HepG2 (cell line): Measurements from ENCODE around the gene PSMB2. TPM values are rescaled to one million over a fixed set of nuclear protein-coding genes. Genes with fewer than 3 reads are reported as not detected.

Experiments used
- ATAC-seq: fragments of 200-7000 bp; cut with Tn5 transposase; 3 replicates; pipeline ENCODE4 v1.9.1; 2020; ENCODE audit warnings: mild to moderate bottlenecking, moderate library complexity
- BruUV-seq: library from RNA; stranded (reverse); fragments of 400-500 nt; replicated peaks from 2 replicates; lab custom pipeline; 2021; lab: Mats Ljungman, UMichigan
- CTCF ChIA-PET: fragments of 300-600 bp; formaldehyde crosslinking; extraction: SDS; loops from one replicate; lab custom pipeline; 2021; ENCODE audit warnings: low total read pairs, inconsistent platforms, low intra/inter-chr PET ratio; lab: Yijun Ruan, JAX
- POLR2A ChIA-PET: fragments of 350-600 bp; sonication (Branson Sonifier 250); formaldehyde crosslinking; loops from one replicate; lab custom pipeline; 2020; ENCODE audit warnings: antibody characterized with exemption, inconsistent platforms; lab: Yijun Ruan, JAX
- DNase-seq: peaks from one replicate; pipeline ENCODE4 v3.0.0-alpha.2; 2015; ENCODE audit warnings: low spot score
- FAIRE-seq: peaks from 3 replicates; lab custom pipeline; 2011; peaks lifted over from hg19 to GRCh38; lab: Jason Lieb, UNC
- H2AFZ ChIP-seq: one replicate; pipeline ENCODE4 v1.6.1; 2011; ENCODE audit warnings: low read length, inconsistent platforms
- H3K27ac ChIP-seq: fragments of 300-600 bp; 3 replicates; pipeline ENCODE4 v1.8.0; 2011; ENCODE audit warnings: mixed run types, mild to moderate bottlenecking, mixed read lengths, low read length, inconsistent platforms; ENCODE audit not compliant: insufficient read depth; ENCODE audit errors: extremely low read length
- H3K27me3 ChIP-seq, 2 experiments: fragments of 200-600 bp in 1 of 2; 2 replicates in 1 of 2; 3 replicates in 1 of 2; pipeline versions ENCODE4 v1.6.0 to v1.8.0; 2011; ENCODE audit warnings: low read length in 2 of 2, mild to moderate bottlenecking in 2 of 2, moderate library complexity in 2 of 2, inconsistent platforms in 1 of 2; ENCODE audit not compliant: insufficient read depth in 2 of 2, control insufficient read depth in 1 of 2
- H3K36me3 ChIP-seq, 2 experiments: fragments of 200-600 bp in 1 of 2; replicated peaks in 1 of 2; 2 replicates in 1 of 2; 3 replicates in 1 of 2; pipeline versions ENCODE4 v1.5.1 to v1.8.0; 2011; ENCODE audit warnings: low read length in 2 of 2, inconsistent platforms in 1 of 2; ENCODE audit not compliant: insufficient read depth in 2 of 2, control insufficient read depth in 1 of 2
- H3K4me1 ChIP-seq: 2 replicates; pipeline ENCODE4 v1.5.1; 2012; ENCODE audit warnings: low read length, inconsistent platforms; ENCODE audit not compliant: insufficient read depth
- H3K4me2 ChIP-seq: 2 replicates; pipeline ENCODE4 v1.6.0; 2011; ENCODE audit warnings: low read depth, low read length, inconsistent platforms
- H3K4me3 ChIP-seq, 3 experiments: fragments of 200-600 bp in 1 of 3; sonication (generic), shearing (Covaris generic) in 1 of 3; replicated peaks in 1 of 3; 2 replicates each; pipeline ENCODE4 v1.5.1; 2011 to 2016; ENCODE audit warnings: low read length in 3 of 3, inconsistent platforms in 2 of 3, low read depth in 2 of 3, mild to moderate bottlenecking in 2 of 3, control low read depth in 1 of 3, mixed read lengths in 1 of 3; ENCODE audit not compliant: insufficient read depth in 1 of 3
- H3K79me2 ChIP-seq: one replicate; pipeline ENCODE4 v1.6.1; 2011; ENCODE audit warnings: low read length, inconsistent platforms; ENCODE audit not compliant: insufficient read depth
- H3K9ac ChIP-seq: 2 replicates; pipeline ENCODE4 v1.6.0; 2011; ENCODE audit warnings: mild to moderate bottlenecking, low read depth, low read length, inconsistent platforms; ENCODE audit not compliant: insufficient read depth
- H3K9me3 ChIP-seq: 2 replicates; pipeline ENCODE4 v1.5.1; 2012; ENCODE audit warnings: mild to moderate bottlenecking, low read length
- H4K20me1 ChIP-seq: 2 replicates; pipeline ENCODE4 v1.6.0; 2011; ENCODE audit warnings: inconsistent platforms, mild to moderate bottlenecking, low read length, moderate library complexity; ENCODE audit not compliant: insufficient read depth
- HNF4G ChIP-seq, 2 experiments: sonication (generic) in 1 of 2; formaldehyde crosslinking in 1 of 2; IDR thresholded peaks; 2 replicates each; pipeline versions ENCODE4 v1.4.0 to v1.6.1; 2011 to 2020; ENCODE audit warnings: borderline replicate concordance in 2 of 2, low read depth in 2 of 2, mild to moderate bottlenecking in 2 of 2, low read length in 1 of 2, missing genetic modification reagents in 1 of 2, moderate library complexity in 1 of 2
- JUN ChIP-seq: sonication (generic); formaldehyde crosslinking; IDR thresholded peaks from 2 replicates; pipeline ENCODE4 v1.4.0; 2020; ENCODE audit warnings: mild to moderate bottlenecking, missing genetic modification reagents
- LCORL ChIP-seq, 2 experiments: fragments of 450-650 bp in 1 of 2; sonication (generic) in 1 of 2; formaldehyde crosslinking in 1 of 2; IDR thresholded peaks; 2 replicates each; pipeline versions ENCODE4 v1.5.0 to v1.6.1; 2017 to 2020; ENCODE audit warnings: antibody characterized with exemption in 1 of 2, missing genetic modification reagents in 1 of 2
- MAFF ChIP-seq: IDR thresholded peaks from 2 replicates; pipeline ENCODE4 v1.6.1; 2011; ENCODE audit warnings: low read depth, low read length, improper control_type of control experiment
- MED13 ChIP-seq: sonication (generic); formaldehyde crosslinking; IDR thresholded peaks from 2 replicates; pipeline ENCODE4 v1.5.0; 2020; ENCODE audit warnings: missing genetic modification reagents
- PHF5A ChIP-seq: IDR thresholded peaks from one replicate; pipeline ENCODE4 v1.6.1; 2018; ENCODE audit warnings: low read depth, missing genetic modification reagents; ENCODE audit not compliant: unreplicated experiment
- SOX13 ChIP-seq, 3 experiments: fragments of 450-650 bp in 1 of 3; sonication (generic) in 1 of 3; formaldehyde crosslinking in 1 of 3; IDR thresholded peaks in 2 of 3; conservative IDR thresholded peaks in 1 of 3; 2 replicates each; pipeline versions ENCODE4 v1.5.0 to v1.6.1; 2016 to 2020; ENCODE audit warnings: antibody characterized with exemption in 1 of 3, mild to moderate bottlenecking in 1 of 3, missing compliant biosample characterization in 1 of 3, missing genetic modification reagents in 1 of 3, moderate library complexity in 1 of 3
- XBP1 ChIP-seq: sonication (generic); formaldehyde crosslinking; IDR thresholded peaks from 2 replicates; pipeline ENCODE4 v1.5.0; 2020; ENCODE audit warnings: missing genetic modification reagents
- WGBS: methylation state at CpG from one replicate; pipeline ENCODE4 v1.1.6; 2017; ENCODE audit warnings: low lambda C conversion rate; 5-methylcytosine and 5-hydroxymethylcytosine counted together
- in situ Hi-C: cut with HindIII; loops from 2 replicates; pipeline ENCODE4 v1.10.0; 2017; ENCODE audit warnings: low pct_unique_long_range_greater_than_20kb; ENCODE audit not compliant: extremely low pct_ligation_motif_present
- intact Hi-C: fragments of 100-400 bp; cut with micrococcal nuclease; formaldehyde crosslinking; loops from one replicate; pipeline ENCODE4 v1.10.0; 2022; ENCODE audit not compliant: unreplicated experiment
- polyA plus RNA-seq, 8 experiments: library from polyadenylated mRNA; depleted of rRNA in 3 of 8; stranded (reverse) in 7 of 8; unstranded in 1 of 8; fragments of >200 nt; fragmentation: Illumina TruSeq in 4 of 8; extraction: Trizol in 4 of 8; gene quantifications; 2 replicates each; pipeline versions ENCODE4 v1.2.1 to v1.2.3, GENCODE V29; 2011 to 2016; ENCODE audit warnings: low read depth in 4 of 8, missing spikeins in 1 of 8, mixed read lengths in 1 of 8; ENCODE audit not compliant: insufficient read depth in 1 of 8
- total RNA-seq, 5 experiments: library from RNA; depleted of rRNA; stranded (reverse); fragments of >200 nt; fragmentation: Illumina TruSeq; extraction: Trizol; gene quantifications; 2 replicates each; pipeline ENCODE4 v1.2.3, GENCODE V29; 2016; ENCODE audit warnings: low read depth in 1 of 5
- TF ChIP-seq, protein P1 (sequence below): sonication (generic); formaldehyde crosslinking; conservative IDR thresholded peaks from 2 replicates; pipeline ENCODE4 v1.8.1; 2023; ENCODE audit warnings: missing genetic modification reagents
- TF ChIP-seq, protein P2 (sequence below): sonication (generic); formaldehyde crosslinking; IDR thresholded peaks from 2 replicates; pipeline ENCODE4 v1.9.0; 2021; ENCODE audit warnings: mild to moderate bottlenecking, missing genetic modification reagents
- TF ChIP-seq, protein P3 (sequence below), 2 experiments: sonication (generic) in 1 of 2; formaldehyde crosslinking in 1 of 2; IDR thresholded peaks; 2 replicates each; pipeline versions ENCODE4 v1.4.0 to v1.6.1; 2018 to 2020; ENCODE audit warnings: missing genetic modification reagents in 2 of 2, borderline replicate concordance in 1 of 2, low read depth in 1 of 2, mild to moderate bottlenecking in 1 of 2, missing biosample characterization in 1 of 2

The PSMB2 gene
- total and polyA plus RNA-seq, 2 of the 13 experiments (the other 11 are each of a cell fraction or from before 2014, with no cell fraction given): 60.6 to 62.2 TPM

DNA sequence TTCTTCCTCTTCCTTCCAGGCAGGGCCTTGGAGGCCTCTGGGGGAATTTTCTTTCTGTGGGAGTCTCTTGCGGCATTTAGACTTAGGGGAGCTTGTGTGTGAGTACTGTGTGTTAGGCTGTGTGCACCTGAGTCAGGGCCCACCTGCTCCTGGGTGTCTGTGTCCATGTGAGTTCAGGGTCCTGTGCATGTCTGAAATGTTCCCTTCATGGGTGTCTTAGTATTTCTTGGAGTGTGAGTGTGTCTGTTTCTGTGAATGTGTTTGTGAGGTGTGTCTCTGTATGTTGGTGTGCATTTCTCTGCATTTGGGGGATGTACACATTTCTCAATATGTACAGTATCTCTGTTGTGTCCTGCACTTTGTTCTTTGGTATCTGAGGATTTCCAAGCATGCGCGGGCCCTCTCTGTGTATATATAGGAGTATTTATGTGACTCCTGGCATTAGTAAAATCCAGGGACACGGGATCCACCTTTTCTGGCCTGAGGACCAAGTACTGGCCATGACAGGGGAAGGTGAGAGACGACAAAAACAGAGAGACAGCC is 65.8 kb downstream of the PSMB2 start:
- H4K20me1 ChIP-seq: no peaks in the 10 kb centered on the region
- H3K4me2 ChIP-seq: peak overlapping the region; percentile 97
- H3K4me3 ChIP-seq: peak overlapping the region; percentile 26 to 65 (median 37); a peak in 5 of 6 replicates
- no peaks in the 10 kb centered on the region for H3K79me2 ChIP-seq
- no peaks in the 10 kb centered on the region for H3K36me3 ChIP-seq
- in situ Hi-C loops (no loop called here), intact Hi-C loops (loop anchor here (2.0 to 5.0 kb wide), 2 partner anchors 17 to 67 kb away; partner anchors contain the start of gene PSMB2)
- ATAC-seq (peak; percentile 75), DNase-seq (peak; percentile 85), FAIRE-seq (peak; percentile 71)
- H3K27me3 ChIP-seq: peaks cover 0 to 10% of the 10 kb centered on the region in 2 experiments; a peak in 1 of 5 replicates
- ChIA-PET CTCF (no interaction called here), POLR2A (interaction anchor here (1.0 to 1.7 kb wide), 3 partner anchors 18 to 193 kb away, joined by 3 to 6 read pairs (median 3); partner anchors contain the start of genes KIAA0319L and NCDN)
- H3K9me3 ChIP-seq: no peaks in the 10 kb centered on the region
- WGBS: 0% methylated on average over 4 of the region's 5 CpGs
- BruUV-seq: no TSS peak
- peak overlapping the region; percentile 62 for H3K27ac ChIP-seq
- peak overlapping the region; percentile 69 for H3K9ac ChIP-seq
- peak overlapping the region; percentile 73 for H2AFZ ChIP-seq
- H3K4me1 ChIP-seq: peaks cover 28% of the 10 kb centered on the region
- TF ChIP-seq MED13 (CRISPR knock-in tag) (0 out of 2 replicates have a peak, but pooled peaks have one; percentile 33), HNF4G (IDR thresholded peaks at IDR 0.05; ENCODE audit: borderline replicate concordance, low read depth, low read length) (peak; percentile 41; the same call in 1 of the 2 replicates), HNF4G (CRISPR knock-in tag; IDR thresholded peaks at IDR 0.05; ENCODE audit: borderline replicate concordance, low read depth) (no peak), LCORL (IDR thresholded peaks at IDR 0.05) (peak; percentile 60; the same call in 1 of the 2 replicates), LCORL (CRISPR knock-in tag; IDR thresholded peaks at IDR 0.05) (peak; percentile 69; the same call in 1 of the 2 replicates), XBP1 (CRISPR knock-in tag) (no peak), JUN (CRISPR knock-in tag) (0 out of 2 replicates have a peak, but pooled peaks have one; percentile 5), MAFF (no peak), PHF5A (CRISPR knock-in tag) (peak; percentile 18), SOX13 (IDR thresholded peaks at IDR 0.05) (no peak), SOX13 (CRISPR knock-in tag; conservative IDR thresholded peaks at IDR 0.05 in 1 of 2, IDR thresholded peaks at IDR 0.05 in 1 of 2) (0 out of 4 replicates have a peak, but pooled peaks of 1 of the 2 experiments have one; percentile 36)
- TF ChIP-seq, protein P1, sequence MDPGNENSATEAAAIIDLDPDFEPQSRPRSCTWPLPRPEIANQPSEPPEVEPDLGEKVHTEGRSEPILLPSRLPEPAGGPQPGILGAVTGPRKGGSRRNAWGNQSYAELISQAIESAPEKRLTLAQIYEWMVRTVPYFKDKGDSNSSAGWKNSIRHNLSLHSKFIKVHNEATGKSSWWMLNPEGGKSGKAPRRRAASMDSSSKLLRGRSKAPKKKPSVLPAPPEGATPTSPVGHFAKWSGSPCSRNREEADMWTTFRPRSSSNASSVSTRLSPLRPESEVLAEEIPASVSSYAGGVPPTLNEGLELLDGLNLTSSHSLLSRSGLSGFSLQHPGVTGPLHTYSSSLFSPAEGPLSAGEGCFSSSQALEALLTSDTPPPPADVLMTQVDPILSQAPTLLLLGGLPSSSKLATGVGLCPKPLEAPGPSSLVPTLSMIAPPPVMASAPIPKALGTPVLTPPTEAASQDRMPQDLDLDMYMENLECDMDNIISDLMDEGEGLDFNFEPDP (CRISPR knock-in tag): no peak
- TF ChIP-seq, protein P2, sequence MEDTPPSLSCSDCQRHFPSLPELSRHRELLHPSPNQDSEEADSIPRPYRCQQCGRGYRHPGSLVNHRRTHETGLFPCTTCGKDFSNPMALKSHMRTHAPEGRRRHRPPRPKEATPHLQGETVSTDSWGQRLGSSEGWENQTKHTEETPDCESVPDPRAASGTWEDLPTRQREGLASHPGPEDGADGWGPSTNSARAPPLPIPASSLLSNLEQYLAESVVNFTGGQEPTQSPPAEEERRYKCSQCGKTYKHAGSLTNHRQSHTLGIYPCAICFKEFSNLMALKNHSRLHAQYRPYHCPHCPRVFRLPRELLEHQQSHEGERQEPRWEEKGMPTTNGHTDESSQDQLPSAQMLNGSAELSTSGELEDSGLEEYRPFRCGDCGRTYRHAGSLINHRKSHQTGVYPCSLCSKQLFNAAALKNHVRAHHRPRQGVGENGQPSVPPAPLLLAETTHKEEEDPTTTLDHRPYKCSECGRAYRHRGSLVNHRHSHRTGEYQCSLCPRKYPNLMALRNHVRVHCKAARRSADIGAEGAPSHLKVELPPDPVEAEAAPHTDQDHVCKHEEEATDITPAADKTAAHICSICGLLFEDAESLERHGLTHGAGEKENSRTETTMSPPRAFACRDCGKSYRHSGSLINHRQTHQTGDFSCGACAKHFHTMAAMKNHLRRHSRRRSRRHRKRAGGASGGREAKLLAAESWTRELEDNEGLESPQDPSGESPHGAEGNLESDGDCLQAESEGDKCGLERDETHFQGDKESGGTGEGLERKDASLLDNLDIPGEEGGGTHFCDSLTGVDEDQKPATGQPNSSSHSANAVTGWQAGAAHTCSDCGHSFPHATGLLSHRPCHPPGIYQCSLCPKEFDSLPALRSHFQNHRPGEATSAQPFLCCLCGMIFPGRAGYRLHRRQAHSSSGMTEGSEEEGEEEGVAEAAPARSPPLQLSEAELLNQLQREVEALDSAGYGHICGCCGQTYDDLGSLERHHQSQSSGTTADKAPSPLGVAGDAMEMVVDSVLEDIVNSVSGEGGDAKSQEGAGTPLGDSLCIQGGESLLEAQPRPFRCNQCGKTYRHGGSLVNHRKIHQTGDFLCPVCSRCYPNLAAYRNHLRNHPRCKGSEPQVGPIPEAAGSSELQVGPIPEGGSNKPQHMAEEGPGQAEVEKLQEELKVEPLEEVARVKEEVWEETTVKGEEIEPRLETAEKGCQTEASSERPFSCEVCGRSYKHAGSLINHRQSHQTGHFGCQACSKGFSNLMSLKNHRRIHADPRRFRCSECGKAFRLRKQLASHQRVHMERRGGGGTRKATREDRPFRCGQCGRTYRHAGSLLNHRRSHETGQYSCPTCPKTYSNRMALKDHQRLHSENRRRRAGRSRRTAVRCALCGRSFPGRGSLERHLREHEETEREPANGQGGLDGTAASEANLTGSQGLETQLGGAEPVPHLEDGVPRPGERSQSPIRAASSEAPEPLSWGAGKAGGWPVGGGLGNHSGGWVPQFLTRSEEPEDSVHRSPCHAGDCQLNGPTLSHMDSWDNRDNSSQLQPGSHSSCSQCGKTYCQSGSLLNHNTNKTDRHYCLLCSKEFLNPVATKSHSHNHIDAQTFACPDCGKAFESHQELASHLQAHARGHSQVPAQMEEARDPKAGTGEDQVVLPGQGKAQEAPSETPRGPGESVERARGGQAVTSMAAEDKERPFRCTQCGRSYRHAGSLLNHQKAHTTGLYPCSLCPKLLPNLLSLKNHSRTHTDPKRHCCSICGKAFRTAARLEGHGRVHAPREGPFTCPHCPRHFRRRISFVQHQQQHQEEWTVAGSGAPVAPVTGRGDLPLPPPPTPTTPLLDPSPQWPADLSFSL (CRISPR knock-in tag): peak; percentile 84
- TF ChIP-seq, protein P3, sequence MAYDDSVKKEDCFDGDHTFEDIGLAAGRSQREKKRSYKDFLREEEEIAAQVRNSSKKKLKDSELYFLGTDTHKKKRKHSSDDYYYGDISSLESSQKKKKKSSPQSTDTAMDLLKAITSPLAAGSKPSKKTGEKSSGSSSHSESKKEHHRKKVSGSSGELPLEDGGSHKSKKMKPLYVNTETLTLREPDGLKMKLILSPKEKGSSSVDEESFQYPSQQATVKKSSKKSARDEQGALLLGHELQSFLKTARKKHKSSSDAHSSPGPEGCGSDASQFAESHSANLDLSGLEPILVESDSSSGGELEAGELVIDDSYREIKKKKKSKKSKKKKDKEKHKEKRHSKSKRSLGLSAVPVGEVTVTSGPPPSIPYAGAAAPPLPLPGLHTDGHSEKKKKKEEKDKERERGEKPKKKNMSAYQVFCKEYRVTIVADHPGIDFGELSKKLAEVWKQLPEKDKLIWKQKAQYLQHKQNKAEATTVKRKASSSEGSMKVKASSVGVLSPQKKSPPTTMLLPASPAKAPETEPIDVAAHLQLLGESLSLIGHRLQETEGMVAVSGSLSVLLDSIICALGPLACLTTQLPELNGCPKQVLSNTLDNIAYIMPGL (CRISPR knock-in tag; IDR thresholded peaks at IDR 0.05; ENCODE audit: borderline replicate concordance in 1 of 2, low read depth in 1 of 2): peak in 1 of 2 experiments; percentile 10; a peak in 1 of 4 replicates
